ENCODE results near the gene ZNF609.
"Not testable (repeated sequence)": the region's sequence is repeated elsewhere in the genome, so short reads cannot be mapped to it uniquely, and the experiment has no call there.

The ZNF609 gene

GRCh38 chr15:64622410-64623260 is 162.3 kb downstream of the ZNF609 start:
- DNase-seq: no peak

GRCh38 chr15:64623347-64623996 is 163.1 kb downstream of the ZNF609 start:
- peak in 1 of 4 experiments; percentile 26 for DNase-seq

GRCh38 chr15:64624242-64624641 is 163.9 kb downstream of the ZNF609 start:
- DNase-seq: no peak

- DNase-seq: no peak
Measured at GRCh38 chr15:64629063-64629462, 168.7 kb downstream of the ZNF609 start.

- peak in 1 of 4 experiments; percentile 19 for DNase-seq
Measured at GRCh38 chr15:64630396-64631107, 170.2 kb downstream of the ZNF609 start.

GRCh38 chr15:64632639-64633038 is 172.3 kb downstream of the ZNF609 start:
- DNase-seq: not testable (repeated sequence)

GRCh38 chr15:64633332-64633731 is 173.0 kb downstream of the ZNF609 start:
- DNase-seq: no peak

GRCh38 chr15:64634027-64634426 is 173.6 kb downstream of the ZNF609 start:
- peak; percentile 4 to 43 (median 36) for DNase-seq

- no peak for DNase-seq
Measured at GRCh38 chr15:64634576-64635498, 174.5 kb downstream of the ZNF609 start.

- peak; percentile 34 to 72 (median 46) for DNase-seq
Measured at GRCh38 chr15:64635499-64636495, 175.4 kb downstream of the ZNF609 start.

GRCh38 chr15:64636556-64636955 is 176.2 kb downstream of the ZNF609 start:
- DNase-seq: no peak

- DNase-seq: no peak
Measured at GRCh38 chr15:64637412-64637811, 177.0 kb downstream of the ZNF609 start.

GRCh38 chr15:64639744-64640143 is 179.4 kb downstream of the ZNF609 start:
- peak; percentile 57 to 84 (median 76) for DNase-seq

- DNase-seq: peak in 3 of 4 experiments; percentile 29 to 38 (median 34)
Measured at GRCh38 chr15:64640146-64640871, 179.9 kb downstream of the ZNF609 start.

GRCh38 chr15:64642875-64643274 is 182.5 kb downstream of the ZNF609 start:
- DNase-seq: no peak

GRCh38 chr15:64643685-64644084 is 183.3 kb downstream of the ZNF609 start:
- no peak for DNase-seq

GRCh38 chr15:64644811-64645210 is 184.4 kb downstream of the ZNF609 start:
- DNase-seq: not testable (repeated sequence)

GRCh38 chr15:64645995-64646394 is 185.6 kb downstream of the ZNF609 start:
- no peak for DNase-seq

GRCh38 chr15:64647367-64647766 is 187.0 kb downstream of the ZNF609 start:
- DNase-seq: no peak

- DNase-seq: no peak
Measured at GRCh38 chr15:64650552-64650951, 190.2 kb downstream of the ZNF609 start.
